HT-29 (cell line): ENCODE measurements around the gene RND2. TPM values are rescaled to one million over a fixed set of nuclear protein-coding genes. Genes with fewer than 3 reads are reported as not detected.
"Not testable (repeated sequence)": the region's sequence is repeated elsewhere in the genome, so short reads cannot be mapped to it uniquely, and the experiment has no call there.

ENCODE experiments used
- DNase-seq: peaks from one replicate; pipeline ENCODE4 v3.0.0-alpha.2; 2015; ENCODE audit warnings: low spot score
- total RNA-seq: library from RNA; depleted of rRNA; stranded (reverse); fragments of >200 nt; shearing (Covaris generic); gene quantifications from 2 replicates; pipeline ENCODE4 v1.2.3, GENCODE V29; 2014; rRNA removed

Gene RND2, protein sequence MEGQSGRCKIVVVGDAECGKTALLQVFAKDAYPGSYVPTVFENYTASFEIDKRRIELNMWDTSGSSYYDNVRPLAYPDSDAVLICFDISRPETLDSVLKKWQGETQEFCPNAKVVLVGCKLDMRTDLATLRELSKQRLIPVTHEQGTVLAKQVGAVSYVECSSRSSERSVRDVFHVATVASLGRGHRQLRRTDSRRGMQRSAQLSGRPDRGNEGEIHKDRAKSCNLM
- total RNA-seq: 0.13 TPM in 1 of 2 replicates, not detected in the other

DNA sequence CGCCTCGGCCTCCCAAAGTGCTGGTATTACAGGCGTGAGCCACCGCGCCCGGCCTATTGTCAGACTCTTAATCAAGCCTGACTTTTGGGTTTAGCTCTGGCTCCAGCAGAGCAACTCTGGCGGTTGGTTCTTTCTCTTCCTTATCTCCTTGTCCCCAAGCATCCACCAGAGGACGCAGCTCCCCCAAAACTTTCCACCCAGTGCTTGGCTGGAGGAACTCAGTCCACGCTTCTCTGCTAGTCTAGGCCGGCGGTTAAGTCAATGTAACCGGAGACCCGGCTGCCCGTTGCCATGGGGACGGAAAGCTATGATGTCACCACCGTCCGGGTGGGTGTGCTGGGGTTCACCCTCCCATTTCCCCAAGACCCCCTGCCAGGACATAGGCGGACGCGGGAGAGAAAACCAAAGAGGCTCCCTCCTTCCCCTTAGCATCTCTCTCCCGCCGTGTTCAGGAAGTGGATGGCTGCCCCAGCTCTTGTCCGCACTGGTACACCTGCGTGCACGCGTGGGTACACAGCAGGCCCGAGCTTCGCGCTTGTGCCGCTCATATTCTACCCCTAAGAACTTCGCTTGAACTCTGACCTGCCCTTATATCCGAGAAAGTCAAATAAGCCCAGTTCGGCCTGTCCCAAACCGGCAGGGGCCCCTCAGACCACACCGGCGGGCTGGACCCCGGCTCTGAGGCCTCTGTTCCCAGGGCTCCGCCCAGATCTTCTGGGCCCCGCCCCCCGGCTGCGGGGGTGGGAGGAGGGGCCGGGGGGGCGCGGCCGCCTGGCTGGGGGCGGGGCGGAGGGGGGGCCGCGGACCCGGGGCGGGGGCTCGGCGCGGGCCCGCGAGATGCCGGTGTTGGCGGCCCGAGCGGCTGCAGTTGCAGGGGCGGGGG is at the start of gene RND2:
TSS of gene RND2 (plus strand) at position 825 of the 883 bp plus-strand sequence. CDS start 117 bp downstream, outside the sequence.
- DNase-seq: peak; percentile 89

GRCh38 chr17:42975265-42975664 is 49.8 kb upstream of the RND2 start:
- DNase-seq: no peak

DNA sequence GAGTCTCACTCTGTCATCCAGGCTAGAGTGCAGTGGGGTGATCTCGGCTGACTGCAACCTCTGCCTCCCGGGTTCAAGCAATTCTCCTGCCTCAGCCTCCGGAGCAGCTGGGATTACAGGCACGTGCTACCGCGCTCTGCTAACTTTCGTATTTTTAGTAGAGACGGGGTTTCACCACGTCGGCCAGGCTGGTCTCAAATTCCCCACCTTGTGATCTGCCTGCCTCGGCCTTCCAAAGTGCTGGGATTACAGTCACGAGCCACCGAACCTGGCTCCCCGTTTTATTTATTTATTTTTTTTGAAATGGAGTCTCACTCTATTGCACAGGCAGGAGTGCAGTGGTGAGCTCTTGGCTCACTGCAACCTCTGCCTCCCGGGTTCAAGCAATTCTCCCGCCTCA is 49.3 kb upstream of the RND2 start:
- not testable (repeated sequence) for DNase-seq

- no peak for DNase-seq
Measured at GRCh38 chr17:42979511-42980273, 45.3 kb upstream of the RND2 start, which contains the start of gene PTGES3L. Gene PTGES3L (minus strand): TSS chr17:42980080. CDS start chr17:42980053, 27 bp downstream.

DNA sequence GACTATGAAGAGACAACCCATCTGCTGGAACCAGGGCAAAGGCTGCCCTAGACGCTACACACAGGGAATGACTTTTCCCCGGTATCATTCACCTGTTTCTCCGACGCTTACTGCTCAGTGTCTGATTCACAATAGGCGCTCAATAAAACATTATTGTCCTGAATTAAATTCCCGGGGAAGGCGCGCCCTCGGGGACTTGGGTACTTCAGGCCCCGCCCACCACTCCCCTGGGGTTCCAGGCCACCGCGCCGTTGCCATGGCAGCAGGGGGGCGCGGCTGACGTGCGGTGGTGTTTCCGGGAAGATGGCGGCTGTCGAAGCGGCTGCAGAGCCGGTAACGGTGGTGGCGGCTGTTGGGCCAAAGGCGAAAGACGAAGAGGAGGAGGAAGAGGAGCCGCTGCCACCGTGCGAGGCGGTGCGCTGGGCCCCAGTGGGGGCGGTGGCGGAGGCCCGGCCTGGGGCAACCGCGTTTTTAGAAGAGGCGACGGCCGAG is 44.7 kb upstream of the RND2 start, which contains the start of gene RUNDC1:
TSS of gene RUNDC1 (plus strand) at position 292 of the 492 bp plus-strand sequence. CDS start at position 304, 12 bp downstream.
- peak; percentile 95 for DNase-seq

- peak; percentile 78 for DNase-seq
Measured at GRCh38 chr17:42980766-42981397, 44.1 kb upstream of the RND2 start.

- peak; percentile 44 for DNase-seq
Measured at GRCh38 chr17:42982266-42982665, 42.8 kb upstream of the RND2 start.

- DNase-seq: no peak
Measured at GRCh38 chr17:42985225-42985624, 39.8 kb upstream of the RND2 start.

- no peak for DNase-seq
Measured at GRCh38 chr17:42989141-42989540, 35.9 kb upstream of the RND2 start.

DNA sequence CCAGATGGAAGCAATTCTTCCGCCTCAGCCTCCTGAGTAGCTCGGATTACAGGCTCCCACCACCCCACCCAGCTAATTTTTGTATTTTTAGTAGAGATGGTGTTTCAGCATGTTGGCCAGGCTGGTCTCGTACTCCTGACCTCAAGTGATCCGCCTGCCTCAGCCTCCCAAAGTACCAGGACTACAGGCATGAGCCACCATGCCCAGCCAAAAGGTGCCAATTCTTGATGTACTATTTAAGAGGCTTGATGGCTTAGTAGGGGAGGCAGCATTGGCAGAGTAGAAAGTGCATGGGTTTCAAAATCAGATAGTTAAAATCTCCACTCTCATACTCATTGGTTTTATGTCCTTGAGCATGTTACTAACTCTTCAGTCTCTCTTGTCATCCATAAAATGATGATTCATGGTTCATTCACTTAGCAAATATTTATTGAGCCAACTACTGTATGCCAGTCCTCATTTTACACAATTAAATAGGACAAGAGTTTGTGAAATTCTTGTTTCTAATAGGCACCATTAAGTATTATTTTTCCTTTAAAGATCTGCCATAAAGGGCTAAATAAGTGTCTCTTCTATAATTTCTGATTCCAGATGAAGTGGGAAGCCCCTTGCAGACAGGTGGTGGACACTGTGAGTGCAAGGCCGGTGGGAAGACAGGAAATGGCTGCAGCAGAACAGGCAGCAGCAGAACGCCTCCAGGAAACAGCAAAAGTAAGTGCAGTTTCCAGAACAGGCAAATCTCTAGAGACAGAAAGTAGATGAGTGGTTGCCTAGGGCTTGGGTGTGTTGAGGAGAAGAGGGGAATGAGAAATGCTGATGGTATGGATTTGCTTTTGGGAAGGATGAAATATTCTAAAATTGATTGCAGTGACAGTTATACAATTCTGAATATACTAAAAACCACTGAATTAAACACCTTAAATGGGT is 35.0 kb upstream of the RND2 start:
- DNase-seq: peak; percentile 50

- DNase-seq: no peak
Measured at GRCh38 chr17:42991471-42991870, 33.6 kb upstream of the RND2 start.

DNA sequence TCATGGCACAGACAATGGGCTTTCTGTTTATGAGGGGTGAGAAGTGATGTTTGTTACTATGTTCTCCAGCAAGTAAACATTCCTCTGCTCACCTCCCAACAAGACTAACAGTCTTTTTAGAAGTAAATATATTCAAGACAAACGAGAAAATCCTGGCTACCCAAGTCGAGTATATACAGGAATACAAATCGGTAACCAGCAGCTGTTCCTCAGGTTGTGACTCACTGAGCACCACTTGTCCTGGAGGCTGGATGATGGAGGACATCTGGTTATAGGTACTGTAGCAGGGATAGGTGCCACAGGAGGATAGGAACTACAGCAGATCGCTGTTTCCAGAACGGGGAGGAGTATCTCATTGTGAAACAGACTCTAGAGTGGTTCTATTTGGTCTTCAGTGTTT is 32.2 kb upstream of the RND2 start:
- DNase-seq: no peak

- not testable (repeated sequence) for DNase-seq
Measured at GRCh38 chr17:42993913-42994312, 31.1 kb upstream of the RND2 start.

DNA sequence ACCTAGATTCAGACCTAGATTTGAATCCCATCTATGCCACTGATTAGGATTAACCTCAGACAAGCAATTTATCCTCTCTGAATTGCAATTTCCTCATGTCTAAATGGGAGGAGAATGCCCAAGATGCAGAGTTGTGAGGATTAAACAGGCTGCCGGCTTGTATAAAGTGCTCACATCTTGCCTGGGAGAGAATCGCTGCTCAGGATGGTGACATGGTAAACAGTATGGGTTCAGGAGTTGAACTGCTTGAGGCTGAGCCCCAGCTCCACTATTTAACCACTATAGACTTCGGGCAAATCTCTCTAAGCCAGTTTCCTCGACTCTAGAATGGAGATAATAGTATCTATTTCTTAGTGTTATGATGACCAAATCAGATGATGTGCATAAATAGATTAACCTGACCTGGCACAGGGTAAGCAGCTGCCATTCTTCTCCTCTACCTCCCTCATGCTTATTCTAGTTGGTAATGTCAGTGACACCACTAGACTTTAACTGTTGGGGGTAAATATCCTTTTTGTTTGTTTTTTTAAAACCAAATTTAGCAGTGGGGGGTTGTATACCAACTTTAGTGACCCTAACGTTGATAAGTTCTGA is 27.5 kb upstream of the RND2 start:
- peak; percentile 30 for DNase-seq

- DNase-seq: peak; percentile 98
Measured at GRCh38 chr17:42997984-42998938, 26.8 kb upstream of the RND2 start, which contains the start of gene RPL27. Gene RPL27 (plus strand): TSS chr17:42998419. CDS start chr17:42998751, 332 bp downstream.

DNA sequence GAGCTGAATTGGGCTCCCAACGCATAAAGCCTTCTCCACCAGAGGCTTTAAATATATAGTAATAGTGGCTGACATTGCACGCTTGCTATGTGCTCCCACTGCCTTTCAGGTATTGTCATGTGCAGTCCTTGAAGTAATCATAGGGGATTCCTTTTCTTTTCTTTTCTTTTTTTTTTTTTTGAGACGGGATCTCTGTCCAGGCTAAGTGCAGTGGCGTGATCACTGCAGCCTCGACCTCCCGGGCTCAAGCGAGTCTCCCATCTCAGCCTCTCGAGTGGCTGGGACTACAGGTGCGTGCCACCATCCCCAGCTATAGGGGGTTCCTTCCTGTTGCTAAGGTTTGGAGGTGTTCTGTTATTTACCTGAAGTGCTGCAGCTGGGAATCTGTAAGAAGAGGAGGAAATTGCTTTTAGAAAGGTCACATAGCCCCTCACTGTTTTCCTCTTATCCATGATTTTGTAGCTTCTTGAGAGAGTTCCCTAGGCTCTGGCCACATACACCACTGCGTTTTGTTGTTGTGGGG is 26.0 kb upstream of the RND2 start:
- DNase-seq: no peak

- not testable (repeated sequence) for DNase-seq
Measured at GRCh38 chr17:43000894-43001293, 24.1 kb upstream of the RND2 start.
